IPS-18c (cell line): ENCODE data around the gene NEK10.
"Not testable (repeated sequence)": the region's sequence is repeated elsewhere in the genome, so short reads cannot be mapped to it uniquely, and the experiment has no call there.

Experiments
- H3K4me3 ChIP-seq: 2 replicates; pipeline ENCODE4 v1.7.0; 2013; ENCODE audit warnings: low read depth, mild to moderate bottlenecking, low read length, moderate library complexity; ENCODE audit not compliant: insufficient read depth
- H3K9me3 ChIP-seq: one replicate; pipeline ENCODE4 v1.6.1; 2013; ENCODE audit warnings: mild to moderate bottlenecking, low read length, moderate library complexity; ENCODE audit not compliant: control insufficient read depth, insufficient read depth

Gene NEK10

GRCh38 chr3:27287052-27287451, 82.1 kb downstream of the NEK10 start:
- H3K4me3 ChIP-seq: no peak overlapping the region
- peaks cover 2% of the 10 kb centered on the region for H3K9me3 ChIP-seq

GRCh38 chr3:27286467-27286866, 82.7 kb downstream of the NEK10 start:
- not testable (repeated sequence) for H3K4me3 ChIP-seq, H3K9me3 ChIP-seq

- H3K9me3 ChIP-seq: peaks cover 2% of the 10 kb centered on the region
- no peak overlapping the region for H3K4me3 ChIP-seq
These were observed 83.5 kb downstream of the NEK10 start for GRCh38 chr3:27285668-27286067.

GRCh38 chr3:27281671-27282150, 87.5 kb downstream of the NEK10 start:
- Histone ChIP-seq H3K9me3 (peaks cover 2% of the 10 kb centered on the region), H3K4me3 (no peak overlapping the region)

- Histone ChIP-seq H3K9me3 (no peaks in the 10 kb centered on the region), H3K4me3 (no peak overlapping the region)
These were observed 90.1 kb downstream of the NEK10 start for GRCh38 chr3:27279123-27279522.

- no peaks in the 10 kb centered on the region for H3K9me3 ChIP-seq
These were observed 90.7 kb downstream of the NEK10 start for GRCh38 chr3:27278383-27279055.

GRCh38 chr3:27275441-27275990, 93.7 kb downstream of the NEK10 start:
- H3K4me3 ChIP-seq: no peak overlapping the region
- H3K9me3 ChIP-seq: no peaks in the 10 kb centered on the region

More at GRCh38 chr3:27278383-27279055, 90.7 kb downstream of the NEK10 start:
- H3K4me3 ChIP-seq: no peak overlapping the region

- H3K4me3 ChIP-seq: no peak overlapping the region
- H3K9me3 ChIP-seq: no peaks in the 10 kb centered on the region
These were observed 97.3 kb downstream of the NEK10 start for GRCh38 chr3:27271890-27272289.

GRCh38 chr3:27254896-27255295, 114.3 kb downstream of the NEK10 start:
- Histone ChIP-seq H3K9me3 (no peaks in the 10 kb centered on the region), H3K4me3 (no peak overlapping the region)

GRCh38 chr3:27253831-27254230, 115.4 kb downstream of the NEK10 start:
- H3K4me3 ChIP-seq: no peak overlapping the region
- H3K9me3 ChIP-seq: no peaks in the 10 kb centered on the region

GRCh38 chr3:27253391-27253790, 115.8 kb downstream of the NEK10 start:
- H3K9me3 ChIP-seq: no peaks in the 10 kb centered on the region
- no peak overlapping the region for H3K4me3 ChIP-seq

- Histone ChIP-seq H3K4me3 (no peak overlapping the region), H3K9me3 (no peaks in the 10 kb centered on the region)
These were observed 116.5 kb downstream of the NEK10 start for GRCh38 chr3:27252646-27253045.

GRCh38 chr3:27244374-27244773, 124.8 kb downstream of the NEK10 start:
- H3K9me3 ChIP-seq: no peaks in the 10 kb centered on the region
- no peak overlapping the region for H3K4me3 ChIP-seq

- H3K9me3 ChIP-seq: peaks cover 6% of the 10 kb centered on the region
- H3K4me3 ChIP-seq: no peak overlapping the region
These were observed 129.2 kb downstream of the NEK10 start for GRCh38 chr3:27239951-27240350.

GRCh38 chr3:27228805-27229204, 140.4 kb downstream of the NEK10 start:
- Histone ChIP-seq H3K4me3 (no peak overlapping the region), H3K9me3 (no peaks in the 10 kb centered on the region)

- no peaks in the 10 kb centered on the region for H3K9me3 ChIP-seq
- H3K4me3 ChIP-seq: no peak overlapping the region
These were observed 145.0 kb downstream of the NEK10 start for GRCh38 chr3:27224197-27224596.

- H3K4me3 ChIP-seq: no peak overlapping the region
These were observed 147.8 kb downstream of the NEK10 start for GRCh38 chr3:27221264-27221932.

GRCh38 chr3:27220166-27220565, 149.0 kb downstream of the NEK10 start:
- H3K4me3 ChIP-seq: no peak overlapping the region
- H3K9me3 ChIP-seq: no peaks in the 10 kb centered on the region

More at GRCh38 chr3:27221264-27221932, 147.8 kb downstream of the NEK10 start:
- no peaks in the 10 kb centered on the region for H3K9me3 ChIP-seq
